ENCODE data around the gene TMEM191C.
"Not testable (repeated sequence)": the region's sequence is repeated elsewhere in the genome, so short reads cannot be mapped to it uniquely, and the experiment has no call there.

TMEM191C gene

DNA sequence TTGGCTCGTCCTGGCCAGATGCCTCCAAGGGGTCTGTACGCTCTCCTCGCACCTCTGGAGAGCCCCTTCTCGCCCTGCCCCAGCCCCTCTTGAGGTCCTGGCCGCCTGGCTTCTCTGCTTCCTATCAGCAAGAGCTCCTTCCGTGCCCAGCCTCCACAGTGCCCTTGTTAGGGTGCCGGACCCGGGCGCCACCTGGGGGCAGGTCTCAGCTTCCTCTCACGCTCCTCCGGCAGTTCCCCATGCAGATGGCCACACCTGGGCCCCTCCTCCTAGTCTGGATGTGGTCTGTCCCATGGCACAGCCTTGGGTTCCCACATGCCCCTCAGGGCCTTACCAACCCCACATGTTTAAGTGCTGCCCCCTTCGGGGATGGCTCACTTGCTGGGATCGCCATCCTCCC lies 6.5 kb downstream of the TMEM191C start:
- not testable (repeated sequence) for DNase-seq

DNA sequence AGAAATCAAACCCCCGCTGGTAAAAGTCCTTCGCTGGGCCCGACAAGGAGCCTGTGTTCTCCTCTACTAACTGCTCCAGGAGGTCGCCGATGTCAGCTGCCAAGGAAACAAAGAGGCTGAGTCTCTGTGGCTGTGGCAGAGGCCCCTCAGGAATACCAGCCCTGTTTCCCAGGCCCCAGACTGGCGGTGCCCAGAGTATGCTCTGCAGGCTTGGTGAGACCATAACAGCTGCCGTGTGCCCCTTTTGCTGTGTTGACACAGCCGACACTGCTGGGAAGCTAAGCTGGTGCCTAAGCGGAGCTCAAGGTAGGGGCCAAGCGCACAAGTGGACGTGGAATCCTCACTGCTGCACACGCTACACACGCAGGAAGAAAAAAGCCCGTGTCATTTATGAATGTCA lies 16.9 kb downstream of the TMEM191C start:
- not testable (repeated sequence) for DNase-seq

DNA sequence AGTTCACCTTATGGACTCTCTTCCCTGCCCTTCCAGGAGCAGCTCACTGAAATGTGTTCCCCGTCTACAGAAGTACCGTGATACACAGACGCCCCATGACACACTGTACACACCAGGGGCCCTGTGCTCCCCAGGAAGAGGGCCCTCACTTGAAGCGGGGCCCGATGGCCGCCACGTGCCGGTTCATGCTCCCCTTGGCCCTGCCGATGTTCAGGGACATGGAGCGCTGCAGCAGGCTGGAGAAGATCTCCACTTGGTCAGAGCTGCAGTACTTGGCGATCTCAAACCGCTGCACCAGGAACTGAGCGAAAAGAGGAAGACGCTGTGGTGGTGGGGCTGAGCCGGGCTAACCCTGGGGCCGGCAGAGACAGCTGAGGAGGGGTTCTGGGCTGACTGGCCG lies 20.5 kb downstream of the TMEM191C start:
- not testable (repeated sequence) for DNase-seq

DNA sequence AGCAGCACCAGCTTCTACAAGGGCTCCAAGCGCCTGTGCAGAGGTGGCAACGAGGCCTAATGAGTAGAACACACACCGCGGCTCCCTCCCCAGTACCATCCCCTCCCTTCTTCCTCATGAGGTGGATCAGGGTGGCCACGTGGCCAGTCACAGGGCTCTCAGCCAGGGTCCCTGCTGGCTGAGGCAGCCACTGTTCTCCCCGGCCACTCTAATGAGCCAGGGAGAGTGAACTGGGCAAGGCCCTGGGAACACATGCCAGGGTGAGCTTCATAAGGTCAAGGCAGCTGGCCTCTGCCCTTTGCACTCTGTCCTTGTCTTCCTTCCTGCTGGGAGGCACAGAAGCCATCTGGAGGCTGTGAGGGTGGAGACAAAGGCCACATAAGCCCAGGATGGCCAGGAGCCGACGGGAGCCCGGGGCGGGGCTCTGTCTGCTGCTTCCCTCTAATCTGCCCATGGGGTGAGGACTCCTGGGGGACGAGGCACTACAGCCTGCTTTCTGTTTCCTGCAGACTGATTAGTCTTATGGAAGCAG lies 22.0 kb downstream of the TMEM191C start:
- not testable (repeated sequence) for DNase-seq

DNA sequence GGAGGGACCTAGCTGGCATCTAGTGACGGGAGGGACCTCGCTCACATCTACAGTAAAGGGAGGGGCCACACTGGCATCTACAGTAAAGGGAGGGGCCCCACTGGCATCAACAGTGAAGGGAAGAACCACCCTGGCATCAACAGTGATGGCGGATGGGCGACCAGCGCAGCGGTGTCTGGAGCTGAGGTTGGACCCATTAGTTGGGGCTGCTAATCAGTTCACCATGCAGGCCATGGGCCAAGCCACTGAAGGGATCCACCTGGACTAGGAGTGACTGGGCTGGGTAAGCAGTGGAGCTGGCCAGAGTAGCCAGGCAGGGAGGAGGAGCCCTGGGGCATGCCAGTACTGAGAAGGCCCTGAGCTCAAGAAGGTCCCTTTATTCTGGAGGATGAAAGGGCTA lies 23.4 kb downstream of the TMEM191C start:
- DNase-seq = not testable (repeated sequence)

DNA sequence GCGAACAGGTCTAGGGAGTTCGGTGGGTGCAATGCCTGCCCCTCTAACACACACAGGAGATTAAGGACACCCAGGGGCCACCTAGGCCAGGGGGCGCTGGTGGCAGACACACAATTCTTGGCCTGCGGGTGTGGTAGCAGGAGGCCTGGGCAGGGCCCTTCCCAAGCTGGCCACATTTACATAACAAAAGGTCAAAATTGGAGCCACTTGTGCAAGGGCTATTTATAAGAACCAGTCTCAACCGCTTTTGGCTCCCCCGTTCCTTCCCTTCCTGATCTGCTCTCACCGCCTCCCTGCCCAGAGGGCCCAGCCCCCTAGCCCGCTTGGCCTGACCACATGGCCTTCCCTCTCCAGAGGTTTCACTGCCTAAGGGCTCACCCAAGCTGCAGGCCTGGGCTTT lies 25.1 kb downstream of the TMEM191C start:
- DNase-seq = not testable (repeated sequence)

DNA sequence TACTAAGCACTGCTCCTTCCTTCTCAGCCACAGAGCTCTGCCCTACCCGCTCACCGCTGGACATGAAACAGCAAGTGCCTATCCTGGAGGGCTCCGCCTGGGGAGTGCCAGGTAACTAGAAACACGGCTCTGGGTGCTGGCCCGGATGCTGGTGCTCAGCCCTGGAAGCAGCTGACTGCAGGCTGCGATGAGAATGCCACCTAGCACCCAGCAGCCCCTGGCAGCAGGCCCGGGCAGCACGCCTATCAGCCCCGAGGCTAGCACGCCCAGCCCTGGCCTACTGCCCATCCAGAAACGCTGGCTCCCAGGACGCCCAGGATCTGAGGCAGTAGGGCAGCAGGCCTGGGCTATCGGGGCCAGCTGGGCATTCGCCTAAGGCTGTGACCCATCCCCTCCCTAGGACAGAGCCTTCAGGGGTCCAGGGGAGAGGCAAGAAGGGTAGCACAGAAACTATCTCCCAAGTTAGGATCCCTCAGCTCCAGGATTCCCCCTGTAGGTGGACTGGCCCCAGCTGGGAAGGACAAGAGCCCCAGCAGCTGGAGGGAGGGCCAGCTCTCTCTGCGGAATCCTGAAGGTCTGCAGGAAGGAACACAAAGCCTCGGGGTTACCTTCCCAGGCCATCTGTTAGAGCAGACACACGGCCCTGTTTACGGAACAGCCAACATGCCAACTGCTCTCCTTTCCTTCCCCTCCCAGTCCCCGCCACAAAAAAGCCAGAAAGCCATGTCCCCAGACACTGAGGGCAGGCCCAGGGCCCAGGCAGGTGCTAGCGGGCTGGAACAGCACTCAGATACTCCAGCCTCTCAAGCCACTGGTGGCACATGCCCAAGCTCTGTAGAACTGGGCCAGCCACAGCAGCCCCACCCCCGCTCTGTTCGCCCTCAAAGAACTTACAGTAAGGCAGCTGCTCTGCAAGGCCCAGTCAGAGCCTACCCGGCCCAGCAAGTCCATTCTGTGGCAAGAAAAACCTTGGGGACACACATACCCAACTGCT lies 26.9 kb downstream of the TMEM191C start:
- not testable (repeated sequence) for DNase-seq

DNA sequence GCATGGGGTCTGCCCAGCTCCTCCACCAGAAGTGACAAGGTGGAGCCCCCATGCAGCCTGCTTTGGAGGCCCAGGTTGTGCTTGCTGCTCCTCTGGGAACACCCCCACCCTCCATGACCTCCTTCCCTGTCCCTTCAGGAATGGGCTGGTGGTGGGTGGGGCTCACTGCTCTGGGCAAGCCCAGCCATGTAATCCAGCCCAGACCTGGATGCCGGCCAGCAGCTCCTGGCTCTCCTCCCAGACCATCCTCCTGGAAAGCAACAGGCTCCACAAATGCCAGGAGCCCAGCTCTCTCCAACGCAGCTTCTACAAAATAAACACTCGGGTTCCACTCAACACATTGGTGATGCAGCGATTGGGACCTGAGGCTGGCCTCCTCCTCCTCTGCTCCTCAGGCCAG lies 30.8 kb downstream of the TMEM191C start:
- DNase-seq = not testable (repeated sequence)

DNA sequence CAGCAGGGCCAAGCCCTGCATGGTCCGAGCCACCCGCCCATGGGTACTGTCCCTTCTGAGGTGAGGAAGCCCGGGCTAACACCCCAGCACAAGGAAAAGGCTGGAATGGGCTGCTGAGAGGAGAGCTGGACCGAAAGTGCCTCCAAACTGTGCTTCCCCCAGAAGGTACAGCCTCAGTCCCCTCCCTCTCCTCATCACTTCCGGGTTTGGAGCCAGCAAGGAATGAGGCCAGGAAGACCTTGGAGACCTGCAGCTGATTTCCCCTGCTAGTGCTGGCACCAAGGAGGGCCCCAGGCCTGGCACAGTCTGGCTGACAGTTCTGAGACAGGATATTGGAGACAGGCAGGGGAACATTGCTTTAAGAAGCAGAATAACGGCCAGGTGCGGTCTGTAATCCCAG lies 31.3 kb downstream of the TMEM191C start:
- not testable (repeated sequence) for DNase-seq

DNA sequence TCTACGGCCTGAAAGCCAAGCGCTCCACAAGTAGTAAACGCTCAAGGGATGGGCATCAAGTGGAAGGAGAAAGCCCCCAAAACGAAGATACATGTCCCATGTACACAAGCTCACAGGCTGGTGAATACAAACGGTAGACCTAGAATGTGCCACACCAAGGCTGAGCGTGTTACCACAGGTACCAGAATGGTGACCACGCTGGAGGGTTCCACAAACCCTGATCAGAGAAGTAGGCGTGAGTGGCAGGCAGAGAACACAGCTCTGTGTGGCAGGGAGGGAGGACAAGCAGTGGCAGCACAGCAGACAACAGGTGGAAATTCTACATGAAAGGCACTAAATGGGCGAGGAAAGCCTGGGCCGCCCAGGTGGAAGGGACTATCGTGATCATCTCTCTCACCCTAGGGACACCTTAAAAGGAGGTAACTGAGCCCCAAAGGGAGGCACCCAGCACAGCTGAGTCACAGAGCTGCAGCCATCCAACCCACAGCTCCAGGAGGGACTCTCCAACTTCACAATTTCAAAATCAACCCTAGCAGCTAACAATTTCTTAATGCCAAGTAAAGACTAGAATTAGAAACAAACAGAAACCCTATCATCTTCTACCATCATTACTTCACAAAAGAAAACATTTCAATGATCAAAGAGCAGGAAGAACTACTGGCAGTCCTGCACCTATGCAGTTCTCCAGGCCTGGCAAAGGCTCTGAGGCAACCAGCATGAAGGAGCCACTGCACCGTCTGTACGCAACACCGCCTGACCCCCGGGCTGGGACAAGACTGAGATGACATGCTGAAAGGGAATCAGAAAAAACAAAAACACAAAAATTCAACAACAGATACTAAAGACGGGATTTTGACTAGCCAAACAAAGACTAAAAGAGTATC lies 32.7 kb downstream of the TMEM191C start:
- DNase-seq = not testable (repeated sequence)

DNA sequence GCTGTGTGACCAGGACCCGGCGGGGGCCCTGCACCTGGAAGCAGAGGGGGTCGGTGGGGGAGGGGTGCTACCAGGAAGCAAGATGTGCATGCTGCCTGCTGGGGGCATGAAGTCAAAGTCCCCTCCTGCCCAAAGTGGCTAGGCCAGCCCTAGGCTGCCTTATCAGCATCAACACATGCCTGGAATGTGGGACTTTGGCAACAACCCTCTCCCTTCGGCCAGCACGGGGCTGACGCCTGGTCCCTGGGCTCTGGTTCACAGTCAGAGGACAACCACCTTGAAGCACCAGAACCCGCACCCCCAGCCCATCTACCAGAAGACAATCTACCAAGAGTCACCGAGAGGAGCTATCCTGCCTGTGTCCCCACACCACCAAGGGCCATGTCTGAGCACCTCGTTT lies 43.2 kb downstream of the TMEM191C start:
- not testable (repeated sequence) for DNase-seq

DNA sequence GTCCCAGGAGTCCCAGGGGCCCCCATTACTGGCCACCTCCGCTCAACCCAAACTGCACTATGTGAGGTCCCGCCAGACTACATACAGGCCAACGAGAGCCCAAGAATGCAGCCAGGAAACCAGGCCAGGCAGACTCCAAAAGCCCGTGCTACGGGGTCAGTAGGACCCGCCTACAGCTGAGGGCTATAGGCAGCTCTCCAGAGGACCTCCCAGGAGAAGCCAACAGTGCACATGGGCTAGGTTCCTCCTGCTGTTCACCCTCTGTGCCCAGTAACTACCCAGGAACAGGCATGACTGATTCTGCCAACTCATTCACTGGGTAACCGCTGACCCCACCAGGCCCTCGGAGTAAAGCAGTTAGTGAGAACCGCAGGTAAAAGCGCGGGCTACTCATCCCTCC lies 44.8 kb downstream of the TMEM191C start:
- not testable (repeated sequence) for DNase-seq

DNA sequence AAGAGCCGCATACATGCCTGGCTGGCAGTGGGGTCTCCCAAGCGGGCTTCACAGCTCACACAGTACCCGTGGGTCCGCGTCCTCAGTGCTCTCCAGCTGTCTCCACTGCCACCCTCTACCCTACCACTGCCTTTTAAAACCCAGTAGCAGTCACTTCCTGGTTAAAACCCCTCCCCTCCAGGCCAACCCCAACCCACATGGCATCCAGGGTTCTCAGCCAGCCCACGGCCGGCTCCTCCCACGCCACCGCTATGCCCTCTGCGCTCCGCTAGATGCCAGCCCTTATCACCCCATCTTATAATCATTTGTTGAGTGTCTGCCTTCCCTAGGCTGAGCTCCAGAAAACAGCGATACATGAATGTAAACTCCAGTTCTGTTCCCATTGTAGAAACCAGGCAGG lies 46.9 kb downstream of the TMEM191C start:
- not testable (repeated sequence) for DNase-seq

DNA sequence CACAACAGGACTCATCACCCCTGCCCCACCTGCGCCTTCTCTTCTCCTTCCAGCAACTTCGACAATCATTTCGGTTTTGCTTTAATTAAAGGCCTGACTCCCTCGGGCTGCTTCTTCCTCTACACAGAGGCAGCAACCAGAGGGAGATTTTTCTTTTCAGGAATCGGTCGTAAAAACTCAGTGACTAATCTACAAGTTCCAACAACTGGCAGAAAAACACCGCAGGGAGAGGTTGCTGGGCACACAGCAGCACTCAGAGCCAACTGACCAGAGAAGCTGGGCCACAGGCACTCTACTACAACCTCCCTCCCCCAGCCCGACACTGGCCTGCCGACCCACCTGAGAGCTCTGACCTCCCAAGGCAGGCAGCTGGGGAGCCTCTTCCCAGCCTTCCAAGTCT lies 48.0 kb downstream of the TMEM191C start:
- DNase-seq = not testable (repeated sequence)

DNA sequence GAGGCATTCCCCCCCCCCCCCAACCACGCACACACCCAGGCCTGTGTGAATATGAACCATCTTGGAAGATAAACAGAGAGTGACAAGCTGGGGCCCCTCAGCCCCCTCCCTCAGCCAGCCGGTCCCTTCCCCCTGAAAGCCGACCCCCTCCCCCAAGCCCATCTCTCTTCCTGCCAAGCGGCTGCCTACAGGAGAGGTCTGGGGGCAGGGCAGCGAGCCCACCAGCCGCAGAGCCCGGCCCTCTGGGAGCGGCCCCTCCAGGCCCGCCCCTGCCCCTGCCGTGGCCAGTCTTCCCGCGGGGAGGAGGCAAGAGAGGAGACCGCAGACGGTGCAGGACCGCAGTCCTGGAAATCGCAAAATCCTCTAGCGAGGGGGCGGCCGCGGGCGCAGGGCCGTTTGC lies 49.3 kb downstream of the TMEM191C start:
- DNase-seq = not testable (repeated sequence)

DNA sequence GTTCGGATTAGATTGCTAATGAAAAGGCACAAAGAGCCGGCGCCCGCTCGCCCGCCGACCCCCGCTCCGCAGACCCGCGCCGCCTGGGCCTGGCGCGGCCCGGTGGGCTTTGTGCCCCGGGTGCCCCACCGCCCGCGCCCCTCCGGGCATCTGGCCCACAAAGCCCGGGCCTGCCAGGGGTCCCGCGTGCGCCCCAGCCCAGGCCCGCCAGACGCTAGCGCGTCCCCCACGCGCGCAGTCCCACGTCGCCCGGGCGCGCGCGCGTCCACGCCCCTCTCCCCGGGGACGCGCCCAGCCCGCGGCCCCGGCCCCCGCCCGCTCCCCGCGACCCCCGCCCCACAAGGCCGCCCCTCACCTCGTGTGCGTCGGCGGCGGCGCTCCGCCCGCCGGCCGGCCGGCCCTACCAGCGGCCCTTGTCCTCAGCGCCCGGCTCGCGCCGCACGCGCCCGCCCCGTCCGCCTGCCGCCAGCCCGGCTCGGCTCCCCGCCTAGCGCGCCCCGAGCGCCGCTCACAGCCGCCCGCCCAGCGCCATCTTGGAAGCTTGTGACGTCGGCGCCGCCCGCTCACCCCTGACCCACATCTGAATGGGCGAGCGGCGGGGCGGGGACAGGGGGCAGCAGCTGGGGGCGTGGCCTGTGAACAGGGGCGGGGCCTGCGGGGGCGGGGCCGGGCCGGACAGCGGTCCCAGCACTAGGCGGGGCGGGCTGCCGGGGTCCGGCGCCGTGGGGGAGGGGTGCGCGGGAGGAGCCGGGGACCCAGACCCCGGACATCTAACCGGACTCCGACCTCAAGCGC lies 50.0 kb downstream of the TMEM191C start:
- DNase-seq = not testable (repeated sequence)

Measured in islet precursor cell (in vitro differentiated cells).